RWPE1 (cell line): ENCODE data around the gene GRID1.

Experiments used
- CTCF ChIA-PET: fragments of 350-600 bp; sonication (Branson Sonifier 250); formaldehyde crosslinking; extraction: SDS; loops from one replicate; lab custom pipeline; 2021; lab: Yijun Ruan, JAX
- POLR2A ChIA-PET: fragments of 400-600 bp; formaldehyde crosslinking; extraction: SDS; loops from one replicate; lab custom pipeline; 2020; ENCODE audit warnings: antibody characterized with exemption; ENCODE audit not compliant: low non-redundant PET; lab: Yijun Ruan, JAX
- DNase-seq: peaks from one replicate; pipeline ENCODE4 v3.0.0; 2012; ENCODE audit warnings: low spot score
- H3K27ac ChIP-seq: fragments of 450-650 bp; 2 replicates; pipeline ENCODE4 v1.5.1; 2017
- TF ChIP-seq, protein P1 (sequence below): fragments of 450-650 bp; conservative IDR thresholded peaks from 2 replicates; pipeline ENCODE4 v1.5.1; 2017; ENCODE audit warnings: low read depth, mild to moderate bottlenecking

The GRID1 gene

DNA sequence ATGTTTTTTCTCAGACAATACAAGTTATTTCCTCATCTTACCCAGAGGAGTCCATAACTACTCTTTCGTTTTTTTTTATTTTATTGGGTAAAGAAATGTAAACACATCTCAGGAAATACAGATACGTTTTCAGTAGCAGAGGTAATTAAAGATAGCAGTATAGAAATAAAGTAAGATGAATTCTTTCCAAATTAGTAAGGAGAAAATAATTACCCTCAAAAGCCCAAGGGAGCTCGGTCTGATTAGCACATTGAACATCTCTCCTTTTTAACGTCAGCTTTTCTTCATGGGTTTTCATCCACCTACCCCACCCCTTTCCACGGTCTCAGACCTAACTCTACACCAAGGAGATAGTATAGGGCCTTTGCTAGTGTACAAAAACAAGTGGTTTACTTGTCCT is 294.2 kb downstream of the GRID1 start:
- TF ChIP-seq, protein P1, sequence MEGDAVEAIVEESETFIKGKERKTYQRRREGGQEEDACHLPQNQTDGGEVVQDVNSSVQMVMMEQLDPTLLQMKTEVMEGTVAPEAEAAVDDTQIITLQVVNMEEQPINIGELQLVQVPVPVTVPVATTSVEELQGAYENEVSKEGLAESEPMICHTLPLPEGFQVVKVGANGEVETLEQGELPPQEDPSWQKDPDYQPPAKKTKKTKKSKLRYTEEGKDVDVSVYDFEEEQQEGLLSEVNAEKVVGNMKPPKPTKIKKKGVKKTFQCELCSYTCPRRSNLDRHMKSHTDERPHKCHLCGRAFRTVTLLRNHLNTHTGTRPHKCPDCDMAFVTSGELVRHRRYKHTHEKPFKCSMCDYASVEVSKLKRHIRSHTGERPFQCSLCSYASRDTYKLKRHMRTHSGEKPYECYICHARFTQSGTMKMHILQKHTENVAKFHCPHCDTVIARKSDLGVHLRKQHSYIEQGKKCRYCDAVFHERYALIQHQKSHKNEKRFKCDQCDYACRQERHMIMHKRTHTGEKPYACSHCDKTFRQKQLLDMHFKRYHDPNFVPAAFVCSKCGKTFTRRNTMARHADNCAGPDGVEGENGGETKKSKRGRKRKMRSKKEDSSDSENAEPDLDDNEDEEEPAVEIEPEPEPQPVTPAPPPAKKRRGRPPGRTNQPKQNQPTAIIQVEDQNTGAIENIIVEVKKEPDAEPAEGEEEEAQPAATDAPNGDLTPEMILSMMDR: no peak
- ChIA-PET POLR2A (no interaction called here), CTCF (interaction anchor here (0.6 kb wide), 1 partner anchor 117 kb away, joined by 4 read pairs; no protein-coding TSS in a partner anchor)
- H3K27ac ChIP-seq: no peak overlapping the region
- no peak for DNase-seq

DNA sequence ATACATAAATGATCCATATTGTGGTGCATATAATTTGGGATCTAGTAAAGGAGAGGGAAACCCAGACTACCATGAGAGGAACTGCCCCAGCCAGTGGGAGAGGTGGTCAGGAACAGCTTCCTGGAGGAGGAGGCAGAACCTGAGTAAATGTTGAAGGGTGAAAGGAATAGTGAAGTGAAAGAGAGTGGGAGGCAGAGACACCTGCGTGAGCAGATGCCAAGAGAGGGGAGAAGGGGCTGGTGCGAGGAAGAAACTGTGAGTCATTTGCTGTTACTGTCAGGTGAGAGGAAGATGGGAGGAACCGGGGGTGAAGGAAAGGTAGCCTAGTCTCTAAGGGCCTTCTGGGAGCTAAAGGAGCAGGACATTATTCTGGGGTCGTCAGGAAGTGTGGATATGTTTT is 294.8 kb downstream of the GRID1 start:
- ChIA-PET POLR2A (no interaction called here), CTCF (interaction anchor here (0.6 kb wide), 1 partner anchor 368 kb away, joined by 3 read pairs; no protein-coding TSS in a partner anchor)
- no peak for DNase-seq
- TF ChIP-seq, protein P1: no peak
- H3K27ac ChIP-seq: no peak overlapping the region

DNA sequence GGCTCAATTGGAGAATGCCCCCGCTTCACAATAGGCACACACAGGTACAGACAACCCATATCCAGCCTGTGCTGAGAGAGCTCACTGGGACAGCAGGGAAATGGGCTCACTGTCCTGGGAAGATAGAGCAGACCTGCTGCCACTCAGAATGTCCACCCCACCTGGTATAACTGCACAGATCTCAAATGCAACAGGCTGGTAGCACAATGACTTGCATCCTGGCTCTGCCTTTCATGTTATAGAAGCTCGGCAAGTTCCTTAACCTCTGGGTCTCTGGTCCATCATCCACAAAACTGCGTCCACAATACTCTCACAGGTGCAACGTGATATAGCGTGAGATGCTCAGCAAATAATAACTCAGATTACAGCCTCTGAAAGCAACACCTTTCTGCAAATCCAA is 295.4 kb downstream of the GRID1 start:
- TF ChIP-seq, protein P1: no peak
- ChIA-PET CTCF (interaction anchor here (0.6 kb wide), 3 partner anchors 16 to 368 kb away, joined by 3 read pairs; no protein-coding TSS in a partner anchor), POLR2A (no interaction called here)
- no peak overlapping the region for H3K27ac ChIP-seq
- DNase-seq: no peak

DNA sequence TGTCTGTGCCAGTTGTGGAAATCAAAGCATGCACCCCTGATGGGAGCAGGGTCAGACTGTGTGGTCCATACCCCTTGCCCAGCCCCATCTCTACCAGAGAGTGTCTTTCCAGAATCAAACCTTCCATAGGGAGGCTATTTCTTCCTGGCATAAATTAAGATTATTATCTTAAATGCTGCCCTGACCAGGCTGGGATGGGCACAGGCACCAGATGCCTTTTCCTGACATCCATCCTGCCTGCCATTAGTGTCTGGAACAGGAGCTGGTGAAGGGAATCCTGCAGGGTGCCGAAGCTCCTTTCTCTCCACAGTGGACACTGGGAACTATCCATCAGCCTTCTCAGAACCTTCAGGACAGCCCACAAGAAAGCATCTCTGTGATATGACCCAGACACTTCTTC is 296.3 kb downstream of the GRID1 start:
- H3K27ac ChIP-seq: no peak overlapping the region
- ChIA-PET POLR2A (no interaction called here), CTCF (no interaction called here)
- TF ChIP-seq, protein P1: no peak
- no peak for DNase-seq

DNA sequence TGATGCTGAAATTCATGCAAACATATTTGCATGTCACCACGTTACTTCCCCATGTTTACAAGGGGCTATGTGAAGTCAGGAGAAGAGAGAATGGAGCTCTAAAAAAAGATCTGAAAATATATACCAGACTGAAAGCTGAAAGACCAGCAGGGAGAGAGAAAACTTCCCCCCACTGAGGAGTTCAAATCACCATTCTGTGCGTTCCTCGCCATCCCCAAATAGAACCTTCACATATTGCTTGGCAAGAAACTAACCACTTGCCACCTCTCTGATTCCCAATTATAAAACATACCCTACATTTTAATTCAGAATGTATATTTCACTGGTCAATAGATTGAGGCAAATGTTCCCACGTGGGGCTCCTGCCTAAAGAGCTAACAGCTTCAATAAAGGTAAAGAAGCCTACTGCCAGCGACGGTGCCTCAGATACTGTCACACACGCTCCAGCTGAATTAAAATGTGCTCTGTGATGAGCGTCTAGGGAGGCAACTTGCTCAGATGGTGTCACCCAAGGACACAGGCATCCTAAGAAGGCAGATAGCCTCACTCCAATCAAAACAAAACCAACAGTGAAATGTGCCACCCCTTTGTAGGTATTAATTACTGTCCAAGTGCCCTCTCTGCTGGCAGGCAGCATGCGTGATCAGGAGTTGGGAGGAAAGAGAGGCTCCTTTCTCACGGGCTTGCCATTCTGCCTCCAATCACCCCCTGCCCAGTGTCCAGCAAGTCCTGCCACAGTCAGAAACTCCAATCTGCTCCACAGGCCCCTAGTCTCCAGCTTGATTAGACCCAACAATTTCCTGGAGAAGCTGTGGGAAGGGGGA is 298.2 kb downstream of the GRID1 start:
- DNase-seq: no peak
- CTCF ChIA-PET: interaction anchor here (1.6 kb wide), 1 partner anchor 71 kb away, joined by 3 read pairs; no protein-coding TSS in a partner anchor
- TF ChIP-seq, protein P1: no peak
- POLR2A ChIA-PET: no interaction called here
- H3K27ac ChIP-seq: no peak overlapping the region

DNA sequence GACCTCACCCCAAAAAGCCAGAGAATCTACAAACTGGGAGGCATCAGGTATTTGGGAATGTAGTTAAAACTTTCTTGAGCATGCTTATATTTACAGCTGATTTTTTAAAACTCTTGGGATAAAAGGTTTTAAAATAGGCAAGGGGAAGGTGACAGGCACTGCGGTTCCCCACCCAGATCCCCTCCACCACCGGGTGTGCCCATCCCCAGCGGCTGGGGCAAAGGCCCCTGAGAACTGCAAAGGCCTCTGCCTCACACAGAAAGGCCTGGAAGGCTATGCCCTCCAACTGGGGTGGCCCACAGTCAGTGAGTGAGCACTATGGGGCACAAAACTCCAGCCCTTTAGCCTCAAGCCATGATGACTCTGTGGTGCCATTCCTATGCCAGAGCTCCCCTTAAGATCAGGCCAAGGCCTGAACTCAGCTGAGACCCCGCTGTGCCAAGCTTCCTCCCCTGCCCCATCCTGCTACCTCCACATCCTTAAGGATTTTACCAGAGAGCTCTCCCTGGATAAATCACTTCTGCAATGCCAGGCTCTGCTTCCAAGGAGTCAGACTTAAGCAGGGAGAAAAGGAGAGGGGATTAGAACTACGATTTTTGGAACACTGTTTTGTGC is 299.1 kb downstream of the GRID1 start:
- H3K27ac ChIP-seq: no peak overlapping the region
- POLR2A ChIA-PET: no interaction called here
- CTCF ChIA-PET: no interaction called here
- DNase-seq: no peak
- TF ChIP-seq, protein P1: no peak
